Liver (tissue), 3 donors: ENCODE data around the gene MAT2A.
A peak's percentile ranks its signal among the peaks of the same experiment; 100 is the strongest.

Experiments used
- ATF3 ChIP-seq: IDR thresholded peaks from 2 replicates; pipeline ENCODE4 v1.6.1; 2016; ENCODE audit warnings: antibody characterized with exemption
- CTCF ChIP-seq: fragments of 150-350 bp; IDR thresholded peaks from 2 replicates; pipeline ENCODE4 v1.5.1; 2017; ENCODE audit warnings: improper control_type of control experiment, low read depth, low read length; ENCODE audit not compliant: missing input control
- EGR1 ChIP-seq, 2 donors: IDR thresholded peaks; 2 replicates each; pipeline ENCODE4 v1.6.1; 2016 to 2018; ENCODE audit warnings: antibody characterized with exemption in 2 of 2, low read depth in 2 of 2
- GABPA ChIP-seq, 2 donors: IDR thresholded peaks in 1 of 2; conservative IDR thresholded peaks in 1 of 2; 2 replicates each; pipeline ENCODE4 v1.6.1; 2016; ENCODE audit warnings: antibody characterized with exemption in 2 of 2, mild to moderate bottlenecking in 1 of 2, moderate library complexity in 1 of 2
- HNF4A ChIP-seq, 2 donors: conservative IDR thresholded peaks; 2 replicates each; pipeline ENCODE4 v1.6.1; 2016; ENCODE audit warnings: antibody characterized with exemption in 2 of 2, mild to moderate bottlenecking in 2 of 2
- JUND ChIP-seq, 2 donors: IDR thresholded peaks; 2 replicates each; pipeline ENCODE4 v1.6.1; 2016; ENCODE audit warnings: antibody characterized with exemption in 2 of 2
- MAX ChIP-seq: IDR thresholded peaks from 2 replicates; pipeline ENCODE4 v1.6.1; 2016; ENCODE audit warnings: antibody characterized with exemption
- RAD21 ChIP-seq, 2 donors: IDR thresholded peaks; 2 replicates each; pipeline ENCODE4 v1.6.1; 2016; ENCODE audit warnings: antibody characterized with exemption in 2 of 2, mild to moderate bottlenecking in 2 of 2
- SP1 ChIP-seq: IDR thresholded peaks from 2 replicates; pipeline ENCODE4 v1.6.1; 2018; ENCODE audit warnings: antibody characterized with exemption, mild to moderate bottlenecking
- YY1 ChIP-seq: IDR thresholded peaks from 2 replicates; pipeline ENCODE4 v1.6.1; 2016; ENCODE audit warnings: antibody characterized with exemption, mild to moderate bottlenecking
- TF ChIP-seq, protein P1 (sequence below): IDR thresholded peaks from 2 replicates; pipeline ENCODE4 v1.6.1; 2016; ENCODE audit warnings: antibody characterized with exemption
- TF ChIP-seq, protein P2 (sequence below): IDR thresholded peaks from 2 replicates; pipeline ENCODE4 v1.6.1; 2016; ENCODE audit warnings: antibody characterized with exemption, mild to moderate bottlenecking
- donor health status: healthy.
- donor health status: healthy.

DNA sequence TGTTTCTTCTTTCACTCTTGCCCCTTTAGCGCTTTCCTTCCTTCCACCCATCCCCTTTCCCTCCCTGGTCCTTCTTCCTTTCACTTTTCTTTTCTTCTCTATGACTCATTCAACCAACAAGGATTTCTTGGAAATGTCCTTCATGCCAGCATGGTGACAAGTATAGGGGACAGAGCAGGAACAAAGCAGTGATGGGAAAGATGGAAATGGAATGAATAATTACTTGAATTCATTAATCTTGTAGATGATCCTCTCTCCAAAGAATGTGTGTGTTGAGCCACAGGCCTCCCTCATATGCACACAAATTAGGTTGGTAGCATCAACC lies 46.8 kb downstream of the MAT2A start:
- no peak for TF ChIP-seq CTCF
- no peak for TF ChIP-seq MAX
- TF ChIP-seq RAD21 (IDR thresholded peaks at IDR 0.05), result no peak
- TF ChIP-seq ATF3, result no peak
- TF ChIP-seq HNF4A (conservative IDR thresholded peaks at IDR 0.05), result no peak
- TF ChIP-seq GABPA (IDR thresholded peaks at IDR 0.05 in 1 of 2, conservative IDR thresholded peaks at IDR 0.05 in 1 of 2), result no peak
- peak in 1 of 2 donors; percentile 57 for TF ChIP-seq JUND (IDR thresholded peaks at IDR 0.05)
- TF ChIP-seq, protein P1, sequence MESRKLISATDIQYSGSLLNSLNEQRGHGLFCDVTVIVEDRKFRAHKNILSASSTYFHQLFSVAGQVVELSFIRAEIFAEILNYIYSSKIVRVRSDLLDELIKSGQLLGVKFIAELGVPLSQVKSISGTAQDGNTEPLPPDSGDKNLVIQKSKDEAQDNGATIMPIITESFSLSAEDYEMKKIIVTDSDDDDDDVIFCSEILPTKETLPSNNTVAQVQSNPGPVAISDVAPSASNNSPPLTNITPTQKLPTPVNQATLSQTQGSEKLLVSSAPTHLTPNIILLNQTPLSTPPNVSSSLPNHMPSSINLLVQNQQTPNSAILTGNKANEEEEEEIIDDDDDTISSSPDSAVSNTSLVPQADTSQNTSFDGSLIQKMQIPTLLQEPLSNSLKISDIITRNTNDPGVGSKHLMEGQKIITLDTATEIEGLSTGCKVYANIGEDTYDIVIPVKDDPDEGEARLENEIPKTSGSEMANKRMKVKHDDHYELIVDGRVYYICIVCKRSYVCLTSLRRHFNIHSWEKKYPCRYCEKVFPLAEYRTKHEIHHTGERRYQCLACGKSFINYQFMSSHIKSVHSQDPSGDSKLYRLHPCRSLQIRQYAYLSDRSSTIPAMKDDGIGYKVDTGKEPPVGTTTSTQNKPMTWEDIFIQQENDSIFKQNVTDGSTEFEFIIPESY, result no peak
- TF ChIP-seq, protein P2, sequence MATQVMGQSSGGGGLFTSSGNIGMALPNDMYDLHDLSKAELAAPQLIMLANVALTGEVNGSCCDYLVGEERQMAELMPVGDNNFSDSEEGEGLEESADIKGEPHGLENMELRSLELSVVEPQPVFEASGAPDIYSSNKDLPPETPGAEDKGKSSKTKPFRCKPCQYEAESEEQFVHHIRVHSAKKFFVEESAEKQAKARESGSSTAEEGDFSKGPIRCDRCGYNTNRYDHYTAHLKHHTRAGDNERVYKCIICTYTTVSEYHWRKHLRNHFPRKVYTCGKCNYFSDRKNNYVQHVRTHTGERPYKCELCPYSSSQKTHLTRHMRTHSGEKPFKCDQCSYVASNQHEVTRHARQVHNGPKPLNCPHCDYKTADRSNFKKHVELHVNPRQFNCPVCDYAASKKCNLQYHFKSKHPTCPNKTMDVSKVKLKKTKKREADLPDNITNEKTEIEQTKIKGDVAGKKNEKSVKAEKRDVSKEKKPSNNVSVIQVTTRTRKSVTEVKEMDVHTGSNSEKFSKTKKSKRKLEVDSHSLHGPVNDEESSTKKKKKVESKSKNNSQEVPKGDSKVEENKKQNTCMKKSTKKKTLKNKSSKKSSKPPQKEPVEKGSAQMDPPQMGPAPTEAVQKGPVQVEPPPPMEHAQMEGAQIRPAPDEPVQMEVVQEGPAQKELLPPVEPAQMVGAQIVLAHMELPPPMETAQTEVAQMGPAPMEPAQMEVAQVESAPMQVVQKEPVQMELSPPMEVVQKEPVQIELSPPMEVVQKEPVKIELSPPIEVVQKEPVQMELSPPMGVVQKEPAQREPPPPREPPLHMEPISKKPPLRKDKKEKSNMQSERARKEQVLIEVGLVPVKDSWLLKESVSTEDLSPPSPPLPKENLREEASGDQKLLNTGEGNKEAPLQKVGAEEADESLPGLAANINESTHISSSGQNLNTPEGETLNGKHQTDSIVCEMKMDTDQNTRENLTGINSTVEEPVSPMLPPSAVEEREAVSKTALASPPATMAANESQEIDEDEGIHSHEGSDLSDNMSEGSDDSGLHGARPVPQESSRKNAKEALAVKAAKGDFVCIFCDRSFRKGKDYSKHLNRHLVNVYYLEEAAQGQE, result no peak
- no peak for TF ChIP-seq SP1
- TF ChIP-seq EGR1 (IDR thresholded peaks at IDR 0.05; ENCODE audit: low read depth in 2 of 2), result no peak
- TF ChIP-seq YY1, result no peak
